GM21515 (cell line): ENCODE measurements around the gene CCDC70.
"Not testable (repeated sequence)": the region's sequence is repeated elsewhere in the genome, so short reads cannot be mapped to it uniquely, and the experiment has no call there.

Experiments used
- ATAC-seq: cut with Tn5 transposase; IDR thresholded peaks from one replicate; pipeline ENCODE4 v1.9.1; 2021; ENCODE audit not compliant: unreplicated experiment

CCDC70 gene

DNA sequence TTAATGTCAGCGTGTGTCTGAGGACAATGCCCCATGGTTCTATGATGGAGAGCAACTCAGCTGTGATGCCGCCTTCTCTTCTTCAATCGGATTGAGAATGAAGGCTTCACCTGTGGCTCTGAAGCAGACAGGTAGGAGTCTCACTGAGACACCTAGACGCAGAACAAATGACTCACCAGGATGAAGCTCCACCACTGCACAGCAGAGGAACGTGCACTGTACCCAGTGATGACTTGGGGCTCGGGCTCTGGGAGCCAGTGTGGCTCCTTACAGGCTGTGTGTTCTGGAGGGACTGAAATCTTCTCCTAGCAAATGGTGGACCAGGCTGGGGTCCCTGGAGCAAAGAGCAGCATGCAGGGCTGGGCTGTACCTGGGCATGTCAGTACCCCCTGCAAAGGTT is 44.0 kb downstream of the CCDC70 start:
- no peak for ATAC-seq

DNA sequence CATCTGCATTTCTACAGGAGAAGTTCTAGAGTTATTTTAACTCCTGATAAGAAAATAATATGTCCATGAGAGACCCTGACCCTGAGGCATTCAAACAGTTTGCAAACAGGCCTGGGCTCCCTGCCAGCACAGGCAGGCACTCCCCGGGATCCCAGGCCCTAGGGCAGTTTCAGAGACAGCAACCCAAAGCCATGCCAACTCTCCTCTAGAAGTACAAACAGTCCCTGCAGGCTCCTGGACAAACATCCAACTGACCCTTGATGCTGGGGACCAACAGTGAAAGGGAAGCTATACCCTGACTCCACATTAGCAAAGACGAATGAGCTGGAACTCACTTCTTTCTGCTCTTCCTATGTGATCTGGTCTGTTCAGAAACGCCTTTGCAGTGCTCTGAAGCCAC is 44.8 kb downstream of the CCDC70 start:
- ATAC-seq: no peak

DNA sequence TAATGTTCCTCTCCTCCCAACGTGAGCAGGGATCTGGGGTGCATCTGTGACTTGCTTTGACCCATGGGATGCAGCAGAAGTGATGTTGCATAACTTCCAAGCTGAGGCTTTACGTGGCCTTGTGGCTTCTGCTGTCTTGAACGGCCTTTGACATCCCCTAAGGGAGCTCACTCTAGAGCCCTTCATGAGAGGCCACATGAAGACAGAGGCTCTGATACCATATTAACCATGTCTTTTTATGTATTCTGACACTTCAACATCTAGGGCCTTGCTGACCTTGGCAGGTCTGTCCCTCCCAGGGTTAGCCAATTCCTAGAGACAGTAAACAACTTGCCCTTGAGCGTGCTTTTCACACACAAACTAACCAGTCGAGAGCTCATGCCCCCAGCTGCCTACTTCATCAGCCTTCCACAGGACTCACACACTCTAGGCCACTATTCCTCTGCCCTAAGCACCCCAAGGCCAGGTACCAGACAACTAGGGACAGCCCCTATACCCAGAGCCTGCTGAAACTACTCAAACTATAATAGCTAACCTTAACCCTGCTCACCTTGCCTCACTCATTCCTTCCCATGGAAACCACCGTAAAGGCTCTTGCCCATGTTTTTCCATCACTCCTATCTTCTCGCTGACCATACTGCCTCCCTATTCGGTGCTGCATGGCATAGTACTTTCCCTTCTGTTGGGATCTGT is 45.4 kb downstream of the CCDC70 start:
- ATAC-seq: no peak

DNA sequence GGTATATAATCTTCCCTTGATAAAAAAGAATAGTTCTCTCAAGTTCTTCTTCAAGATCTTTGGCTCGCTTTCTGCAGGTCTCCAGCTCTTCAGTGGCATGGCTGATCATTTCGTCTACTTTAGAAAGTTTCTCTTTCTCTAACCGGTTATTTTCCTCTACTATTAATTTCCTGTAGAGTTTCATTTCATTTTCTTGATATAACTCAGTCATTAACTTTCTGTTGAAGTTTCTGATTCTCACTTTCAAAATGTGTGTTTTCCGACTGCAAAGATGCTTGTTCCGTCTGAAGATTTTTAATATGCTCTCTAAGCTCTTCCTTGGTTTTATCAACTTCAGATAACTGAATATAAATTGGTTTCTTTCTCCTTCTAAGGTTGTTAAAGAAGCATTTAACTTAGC is 47.5 kb downstream of the CCDC70 start:
- not testable (repeated sequence) for ATAC-seq

DNA sequence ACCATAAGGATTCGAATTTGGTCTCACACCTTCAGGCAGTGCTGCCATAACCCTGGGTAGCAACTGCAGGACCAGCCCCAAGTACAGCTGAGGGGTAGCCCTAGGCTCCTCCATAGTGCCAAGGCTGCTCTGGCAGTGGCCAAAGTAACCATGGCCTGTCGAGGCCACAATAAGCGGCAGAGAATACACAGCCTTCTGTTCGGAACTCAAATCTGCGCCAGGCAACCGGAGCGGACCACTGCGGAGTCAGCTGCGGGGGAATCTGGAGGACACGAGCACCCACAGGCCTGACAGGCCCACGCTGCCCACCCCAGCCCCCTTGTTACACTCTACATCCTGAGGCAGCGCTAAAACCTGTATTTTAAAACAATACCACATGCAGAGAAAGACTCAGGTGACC is 48.7 kb downstream of the CCDC70 start:
- ATAC-seq: no peak

DNA sequence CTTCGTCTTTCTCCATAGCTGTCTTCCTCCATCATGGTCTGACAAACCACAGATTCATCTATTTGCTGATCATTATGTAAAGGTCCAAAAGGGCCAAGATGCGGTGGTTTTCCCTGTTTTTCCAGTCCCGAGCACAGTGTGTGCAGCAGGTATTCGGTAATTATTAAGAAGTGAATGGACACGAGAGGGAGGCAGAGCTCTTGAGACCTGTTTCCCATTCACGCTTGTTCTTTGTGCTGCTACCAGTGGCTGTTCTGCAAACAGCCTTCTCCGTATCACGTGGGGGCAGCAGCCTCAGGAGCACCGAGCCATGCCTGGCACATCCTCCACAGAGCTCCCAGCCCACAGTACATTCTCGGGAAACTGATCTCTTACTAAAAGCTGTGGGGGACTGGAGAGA is 50.3 kb downstream of the CCDC70 start:
- ATAC-seq: no peak

GRCh38 chr13:51912511-51913225 is 50.9 kb downstream of the CCDC70 start:
- no peak for ATAC-seq

DNA sequence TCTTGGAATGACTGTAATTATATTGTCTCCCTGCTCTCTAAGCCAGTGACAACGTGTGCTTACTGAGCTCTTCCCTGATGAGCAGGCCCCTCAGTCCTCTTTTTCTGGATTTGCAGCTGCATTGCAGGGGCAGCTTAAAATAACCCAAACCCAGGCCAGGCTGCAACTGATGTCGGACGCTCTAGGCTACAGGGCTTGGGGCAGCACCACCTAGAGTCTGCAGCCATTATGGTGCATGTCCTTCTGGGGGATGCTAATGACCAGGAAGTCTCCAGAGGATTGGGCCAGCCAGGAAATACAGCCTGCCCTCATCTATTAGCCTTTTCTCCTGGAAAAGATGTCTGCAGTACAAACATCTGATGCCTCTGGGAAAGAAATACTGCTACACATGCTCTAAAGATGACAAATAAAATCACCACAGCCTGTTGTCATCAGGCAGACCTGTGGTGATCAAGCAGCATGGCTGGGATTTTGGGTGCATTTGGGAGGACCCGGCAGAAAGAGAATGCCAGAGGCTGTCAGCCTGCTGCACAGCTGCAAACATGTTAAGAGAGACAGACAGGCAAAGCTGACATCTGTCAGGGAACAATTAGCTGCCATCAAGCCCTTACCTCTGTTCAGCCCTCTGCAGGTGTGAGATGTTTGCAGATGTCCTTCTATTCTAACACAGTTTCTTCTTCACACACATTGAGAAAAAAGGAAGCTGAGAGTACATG is 51.8 kb downstream of the CCDC70 start:
- ATAC-seq: no peak

DNA sequence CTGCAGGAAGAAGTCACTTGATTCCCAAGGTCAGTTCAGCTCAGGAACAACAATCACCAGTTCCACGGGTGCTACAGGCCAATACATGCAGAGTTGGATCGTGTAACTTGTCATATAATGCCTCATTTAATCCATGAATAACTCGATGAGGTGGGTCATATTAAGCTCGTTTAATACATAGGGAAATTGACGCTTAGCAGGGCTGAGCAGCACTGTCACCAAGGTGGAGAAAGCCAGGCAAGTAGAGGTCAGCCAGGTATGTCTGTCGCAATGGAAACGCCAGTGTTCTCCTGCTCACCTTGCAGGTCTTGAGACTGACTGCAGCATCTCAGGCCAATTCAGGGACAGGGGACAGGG is 52.3 kb downstream of the CCDC70 start:
- ATAC-seq: no peak
